CD4-positive, alpha-beta memory T cell (primary cell): ENCODE measurements around the gene SSUH2. TPM values are rescaled to one million over a fixed set of nuclear protein-coding genes. Genes with fewer than 3 reads are reported as not detected.
A peak's percentile ranks its signal among the peaks of the same experiment; 100 is the strongest.

ENCODE experiments used
- CTCF ChIA-PET: fragments of 350-600 bp; sonication (Branson Sonifier 250); formaldehyde crosslinking; loops from one replicate; lab custom pipeline; 2021; ENCODE audit warnings: inconsistent platforms; ENCODE audit not compliant: partially characterized antibody; lab: Charles Lee
- POLR2A ChIA-PET: fragments of 350-600 bp; sonication (Branson Sonifier 250); formaldehyde crosslinking; loops from one replicate; lab custom pipeline; 2021; ENCODE audit not compliant: partially characterized antibody; lab: Charles Lee
- DNase-seq, 5 donors: peaks; one replicate each; pipeline versions ENCODE4 v3.0.0 to v3.0.0-alpha.2; 2020 to 2022; ENCODE audit warnings: mixed read lengths in 1 of 5
- H3K27ac ChIP-seq: one replicate; pipeline ENCODE4 v1.7.0; 2013; ENCODE audit warnings: low read depth, low read length
- H3K27me3 ChIP-seq: 2 replicates; pipeline ENCODE4 v1.7.0; 2013; ENCODE audit warnings: mild to moderate bottlenecking, low read length, moderate library complexity; ENCODE audit not compliant: insufficient read depth
- H3K36me3 ChIP-seq: 2 replicates; pipeline ENCODE4 v1.7.0; 2013; ENCODE audit warnings: mild to moderate bottlenecking, low read length, moderate library complexity; ENCODE audit not compliant: insufficient read depth
- H3K4me1 ChIP-seq: 2 replicates; pipeline ENCODE4 v1.7.0; 2013; ENCODE audit warnings: mild to moderate bottlenecking, low read length, moderate library complexity; ENCODE audit not compliant: insufficient read depth
- H3K4me3 ChIP-seq, 2 donors: one replicate each; pipeline ENCODE4 v1.7.0; 2013; ENCODE audit warnings: low read length in 2 of 2, mild to moderate bottlenecking in 1 of 2
- H3K9me3 ChIP-seq, 2 donors: one replicate each; pipeline ENCODE4 v1.7.0; 2013; ENCODE audit warnings: low read length in 2 of 2, control low read depth in 1 of 2; ENCODE audit not compliant: control insufficient read depth in 1 of 2
- H3K27ac Mint-ChIP-seq, 7 donors: one replicate each; pipeline ENCODE4 v1.8.0; 2020 to 2021; ENCODE audit warnings: mixed read lengths in 7 of 7, mild to moderate bottlenecking in 6 of 7, inconsistent platforms in 3 of 7, moderate library complexity in 3 of 7
- H3K27me3 Mint-ChIP-seq, 2 donors: one replicate each; pipeline ENCODE4 v1.8.0; 2020 to 2021; ENCODE audit warnings: mixed read lengths in 2 of 2
- H3K36me3 Mint-ChIP-seq, 2 donors: one replicate each; pipeline ENCODE4 v1.8.0; 2020 to 2021; ENCODE audit warnings: mixed read lengths in 2 of 2, inconsistent platforms in 1 of 2, mild to moderate bottlenecking in 1 of 2
- H3K4me1 Mint-ChIP-seq, 4 donors: one replicate each; pipeline ENCODE4 v1.8.0; 2020 to 2021; ENCODE audit warnings: mixed read lengths in 4 of 4, mild to moderate bottlenecking in 1 of 4
- H3K4me3 Mint-ChIP-seq, 8 donors: one replicate each; pipeline ENCODE4 v1.8.0; 2020 to 2021; ENCODE audit warnings: mixed read lengths in 8 of 8, mild to moderate bottlenecking in 7 of 8, moderate library complexity in 6 of 8, inconsistent platforms in 3 of 8
- H3K9me3 Mint-ChIP-seq, 8 donors: one replicate each; pipeline ENCODE4 v1.8.0; 2020 to 2021; ENCODE audit warnings: mixed read lengths in 8 of 8, mild to moderate bottlenecking in 5 of 8, inconsistent platforms in 3 of 8, moderate library complexity in 1 of 8
- intact Hi-C: fragments of 100-400 bp; cut with micrococcal nuclease; formaldehyde crosslinking; loops from one replicate; pipeline ENCODE4 v1.15.1; 2023
- polyA plus RNA-seq, 2 donors: library from polyadenylated mRNA; unstranded; fragments of 300-500 nt; fragmentation: Illumina TruSeq; gene quantifications; one replicate each; pipeline ENCODE4 v1.2.3, GENCODE V29; 2021
- total RNA-seq, 2 experiments: library from RNA; stranded (reverse); gene quantifications; one replicate each; pipeline ENCODE4 v1.2.3, GENCODE V29; 2021

The SSUH2 gene
- total and polyA plus RNA-seq, 4 experiments from 2014 or later, result not detected

DNA sequence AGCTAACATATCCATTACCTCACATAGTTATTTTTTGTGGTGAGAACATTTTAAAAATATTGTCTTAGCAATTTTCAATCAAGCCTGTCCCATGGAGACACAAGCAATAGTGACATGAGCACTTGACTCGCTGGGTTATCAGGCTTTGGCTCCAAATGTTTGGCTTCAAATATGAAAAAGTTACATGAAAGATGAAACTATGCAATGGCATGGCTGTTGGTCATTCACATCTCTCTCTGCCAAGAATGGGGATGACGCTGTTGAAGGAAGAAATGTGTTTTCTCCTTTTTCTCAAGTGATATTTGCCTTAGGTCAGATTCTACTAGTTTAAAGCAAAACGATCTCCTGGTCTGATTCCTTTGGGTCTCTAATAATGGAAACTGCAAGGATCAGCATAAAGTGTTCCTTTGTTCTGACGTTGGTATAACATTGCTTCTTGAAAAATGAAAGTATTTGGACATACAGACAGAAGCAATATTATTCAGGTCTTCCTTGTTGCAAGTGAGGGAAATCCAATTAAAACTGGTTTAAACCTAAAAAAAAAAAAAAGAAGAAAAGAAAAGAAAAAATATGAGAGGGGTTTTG lies 71.2 kb downstream of the SSUH2 start:
- no peak overlapping the region for H3K27ac ChIP-seq
- ChIA-PET CTCF (no interaction called here), POLR2A (no interaction called here)
- Mint-ChIP-seq H3K27me3 (no peaks in the 10 kb centered on the region), H3K9me3 (peaks cover 0 to 5% (median 1%) of the 10 kb centered on the region in 8 donors), H3K27ac (no peak overlapping the region), H3K4me1 (peaks cover 7 to 21% (median 12%) of the 10 kb centered on the region in 4 donors), H3K36me3 (no peaks in the 10 kb centered on the region), H3K4me3 (no peak overlapping the region)
- H3K27me3 ChIP-seq, result no peaks in the 10 kb centered on the region
- intact Hi-C loops, result no loop called here
- no peak for DNase-seq
- H3K36me3 ChIP-seq, result no peaks in the 10 kb centered on the region
- no peak overlapping the region for H3K4me3 ChIP-seq
- no peaks in the 10 kb centered on the region for H3K9me3 ChIP-seq
- peaks cover 16% of the 10 kb centered on the region for H3K4me1 ChIP-seq

- H3K27ac ChIP-seq, result no peak overlapping the region
- Mint-ChIP-seq H3K9me3 (peaks cover 0 to 5% (median 0%) of the 10 kb centered on the region in 8 donors), H3K4me1 (peaks cover 7 to 21% (median 12%) of the 10 kb centered on the region in 4 donors), H3K36me3 (no peaks in the 10 kb centered on the region), H3K27me3 (no peaks in the 10 kb centered on the region), H3K27ac (peak overlapping the region in 4 of 7 donors; percentile 18 to 76 (median 40)), H3K4me3 (peak overlapping the region in 3 of 8 donors; percentile 7 to 49 (median 27))
- CTCF ChIA-PET, result no interaction called here
- no peaks in the 10 kb centered on the region for H3K27me3 ChIP-seq
- H3K36me3 ChIP-seq, result no peaks in the 10 kb centered on the region
- H3K4me1 ChIP-seq, result peaks cover 16% of the 10 kb centered on the region
- POLR2A ChIA-PET, result no interaction called here
- no peak for DNase-seq
- no peaks in the 10 kb centered on the region for H3K9me3 ChIP-seq
- no peak overlapping the region for H3K4me3 ChIP-seq
- intact Hi-C loops, result no loop called here
Measured at GRCh38 chr3:8571256-8571655, 73.3 kb downstream of the SSUH2 start.

Other genes starting within 250 kb of the SSUH2 start
- 1 to 10 TPM in 1 of 2 experiments, under 1 TPM in 1; 0.53 to 1.1 TPM for gene LMCD1, start 143.0 kb downstream of the SSUH2 start, total RNA-seq
- 1 to 10 TPM; 1.5 to 2.2 TPM for gene LMCD1, start 143.0 kb downstream of the SSUH2 start, polyA plus RNA-seq
- not detected for gene CAV3, start 89.0 kb upstream of the SSUH2 start, total RNA-seq
- not detected for gene CAV3, start 89.0 kb upstream of the SSUH2 start, polyA plus RNA-seq
- 1 to 10 TPM in 1 of 2 experiments, under 1 TPM in 1; 0.94 to 1.1 TPM for gene OXTR, start 124.8 kb upstream of the SSUH2 start, total RNA-seq
- gene OXTR, start 124.8 kb upstream of the SSUH2 start, polyA plus RNA-seq, result under 1 TPM in 1 of 2 donors, not detected in 1; 0.15 TPM